Neural progenitor cell (in vitro differentiated cells): Measurements from ENCODE around the gene ACAN. TPM values are rescaled to one million over a fixed set of nuclear protein-coding genes. Genes with fewer than 3 reads are reported as not detected.

Source experiments
- DNase-seq: peaks from one replicate; pipeline ENCODE4 v3.0.0-alpha.2; 2016; ENCODE audit warnings: low spot score
- H2AFZ ChIP-seq: fragments of 200-600 bp; sonication (generic); replicated peaks from 2 replicates; pipeline ENCODE4 v1.6.1; 2016; ENCODE audit warnings: antibody characterized with exemption
- H3F3A ChIP-seq: fragments of 200-600 bp; sonication (generic); 2 replicates; pipeline ENCODE4 v1.6.1; 2016; ENCODE audit warnings: antibody characterized with exemption, low read depth
- H3K27ac ChIP-seq: fragments of 200-600 bp; sonication (generic); 2 replicates; pipeline ENCODE4 v1.5.1; 2016; ENCODE audit warnings: mild to moderate bottlenecking
- H3K27me3 ChIP-seq: fragments of 200-600 bp; sonication (generic); 2 replicates; pipeline ENCODE4 v1.6.1; 2016; ENCODE audit warnings: mild to moderate bottlenecking, moderate library complexity
- H3K36me3 ChIP-seq: fragments of 200-600 bp; sonication (generic); 2 replicates; pipeline ENCODE4 v1.5.1; 2016
- H3K4me1 ChIP-seq: fragments of 200-600 bp; sonication (generic); 2 replicates; pipeline ENCODE4 v1.6.1; 2016; ENCODE audit warnings: mixed run types
- H3K4me2 ChIP-seq: fragments of 200-600 bp; sonication (generic); 2 replicates; pipeline ENCODE4 v1.6.1; 2016
- H3K4me3 ChIP-seq: fragments of 200-600 bp; sonication (generic); 2 replicates; pipeline ENCODE4 v1.5.1; 2016
- H3K79me2 ChIP-seq: fragments of 200-600 bp; sonication (generic); 2 replicates; pipeline ENCODE4 v1.6.1; 2016; ENCODE audit warnings: low read depth
- H3K9ac ChIP-seq: fragments of 200-600 bp; sonication (generic); 2 replicates; pipeline ENCODE4 v1.6.1; 2016
- H3K9me3 ChIP-seq: fragments of 200-600 bp; sonication (generic); 2 replicates; pipeline ENCODE4 v1.5.1; 2016; ENCODE audit warnings: low read depth
- H4K20me1 ChIP-seq: fragments of 200-600 bp; sonication (generic); 2 replicates; pipeline ENCODE4 v1.6.1; 2016; ENCODE audit warnings: low read depth
- H3K27ac Mint-ChIP-seq: 3 replicates; pipeline ENCODE4 v1.8.0; 2021; ENCODE audit warnings: mixed read lengths
- H3K27me3 Mint-ChIP-seq: 2 replicates; pipeline ENCODE4 v1.8.0; 2022; ENCODE audit warnings: low read depth, mild to moderate bottlenecking, inconsistent platforms, moderate library complexity, mixed read lengths; ENCODE audit not compliant: insufficient read depth
- H3K36me3 Mint-ChIP-seq: 3 replicates; pipeline ENCODE4 v1.8.0; 2021; ENCODE audit warnings: mixed read lengths
- H3K4me1 Mint-ChIP-seq: 3 replicates; pipeline ENCODE4 v1.8.0; 2021; ENCODE audit warnings: mixed read lengths
- H3K4me3 Mint-ChIP-seq: 3 replicates; pipeline ENCODE4 v1.8.0; 2021; ENCODE audit warnings: mild to moderate bottlenecking, moderate library complexity, mixed read lengths
- H3K9me3 Mint-ChIP-seq: 3 replicates; pipeline ENCODE4 v1.8.0; 2020; ENCODE audit warnings: mixed read lengths
- CTCF ChIP-seq: fragments of 200-600 bp; sonication (generic); IDR thresholded peaks from 2 replicates; pipeline ENCODE4 v1.5.1; 2017; ENCODE audit warnings: antibody characterized with exemption, mild to moderate bottlenecking
- EZH2 ChIP-seq: fragments of 200-600 bp; sonication (generic); IDR thresholded peaks from 2 replicates; pipeline ENCODE4 v1.6.1; 2017; ENCODE audit warnings: antibody characterized with exemption, mild to moderate bottlenecking, moderate library complexity
- EZH2phosphoT487 ChIP-seq: fragments of 200-600 bp; sonication (generic); IDR thresholded peaks from 2 replicates; pipeline ENCODE4 v1.6.1; 2017; ENCODE audit warnings: antibody characterized with exemption
- total RNA-seq: library from RNA; depleted of rRNA; stranded (reverse); fragments of >200 nt; gene quantifications from 2 replicates; pipeline ENCODE4 v1.2.3, GENCODE V29; 2015; ENCODE audit warnings: low replicate concordance

Gene ACAN
- total RNA-seq, 1 donor from 2014 or later: 0.06 TPM

GRCh38 chr15:88834211-88834812 lies 31.1 kb downstream of the ACAN start:
- Mint-ChIP-seq H3K9me3 (no peaks in the 10 kb centered on the region), H3K27ac (peak overlapping the region; percentile 50), H3K36me3 (no peaks in the 10 kb centered on the region), H3K4me3 (no peak overlapping the region), H3K27me3 (peaks cover 2% of the 10 kb centered on the region), H3K4me1 (peaks cover 9% of the 10 kb centered on the region)
- Histone ChIP-seq H3K27ac (no peak overlapping the region), H3K79me2 (no peaks in the 10 kb centered on the region), H3K9me3 (no peaks in the 10 kb centered on the region), H3K4me3 (no peak overlapping the region), H3K4me2 (no peak overlapping the region), H4K20me1 (no peaks in the 10 kb centered on the region), H3F3A (no peaks in the 10 kb centered on the region), H2AFZ (peak overlapping the region; percentile 79), H3K36me3 (no peaks in the 10 kb centered on the region), H3K9ac (no peak overlapping the region), H3K4me1 (no peaks in the 10 kb centered on the region), H3K27me3 (no peaks in the 10 kb centered on the region)
- TF ChIP-seq CTCF (peak; percentile 80), EZH2 (no peak)
- peak; percentile 80 for DNase-seq

- Mint-ChIP-seq H3K27me3 (peaks cover 2% of the 10 kb centered on the region), H3K4me3 (no peak overlapping the region), H3K9me3 (no peaks in the 10 kb centered on the region), H3K27ac (no peak overlapping the region), H3K4me1 (peaks cover 9% of the 10 kb centered on the region), H3K36me3 (no peaks in the 10 kb centered on the region)
- Histone ChIP-seq H3K4me3 (no peak overlapping the region), H3K79me2 (no peaks in the 10 kb centered on the region), H3K27me3 (no peaks in the 10 kb centered on the region), H3F3A (no peaks in the 10 kb centered on the region), H3K27ac (no peak overlapping the region), H3K36me3 (no peaks in the 10 kb centered on the region), H4K20me1 (no peaks in the 10 kb centered on the region), H3K9me3 (no peaks in the 10 kb centered on the region), H3K4me1 (no peaks in the 10 kb centered on the region), H3K4me2 (no peak overlapping the region), H2AFZ (no peak overlapping the region), H3K9ac (no peak overlapping the region)
- no peak for TF ChIP-seq EZH2
- no peak for TF ChIP-seq EZH2phosphoT487
- TF ChIP-seq CTCF: no peak
- no peak for DNase-seq
These were observed 31.9 kb downstream of the ACAN start for GRCh38 chr15:88835119-88835518.

- no peaks in the 10 kb centered on the region for H3K79me2 ChIP-seq
- no peaks in the 10 kb centered on the region for H4K20me1 ChIP-seq
- Mint-ChIP-seq H3K4me1 (peaks cover 9% of the 10 kb centered on the region), H3K9me3 (no peaks in the 10 kb centered on the region), H3K27me3 (peaks cover 2% of the 10 kb centered on the region), H3K27ac (no peak overlapping the region), H3K4me3 (no peak overlapping the region), H3K36me3 (no peaks in the 10 kb centered on the region)
- H3K36me3 ChIP-seq: no peaks in the 10 kb centered on the region
- no peak overlapping the region for H2AFZ ChIP-seq
- no peak overlapping the region for H3K9ac ChIP-seq
- TF ChIP-seq EZH2: no peak
- no peak for TF ChIP-seq EZH2phosphoT487
- no peak for TF ChIP-seq CTCF
- H3F3A ChIP-seq: no peaks in the 10 kb centered on the region
- H3K27me3 ChIP-seq: no peaks in the 10 kb centered on the region
- H3K4me3 ChIP-seq: no peak overlapping the region
- H3K27ac ChIP-seq: no peak overlapping the region
- no peaks in the 10 kb centered on the region for H3K4me1 ChIP-seq
- no peaks in the 10 kb centered on the region for H3K9me3 ChIP-seq
- DNase-seq: no peak
- H3K4me2 ChIP-seq: no peak overlapping the region
These were observed 32.4 kb downstream of the ACAN start for GRCh38 chr15:88835646-88836045.
